SU-DHL-6 (cell line): ENCODE data around the gene LENEP.

Source experiments
- CTCF ChIP-seq: fragments of 200-600 bp; sonication (generic); IDR thresholded peaks from one replicate; pipeline ENCODE4 v1.5.1; 2017; ENCODE audit warnings: antibody characterized with exemption, mild to moderate bottlenecking, low read length, moderate library complexity; ENCODE audit not compliant: insufficient read depth, poor library complexity, severe bottlenecking
- EZH2phosphoT487 ChIP-seq: fragments of 200-600 bp; sonication (generic), shearing (Covaris generic); conservative IDR thresholded peaks from 2 replicates; pipeline ENCODE4 v1.6.1; 2018; ENCODE audit warnings: mild to moderate bottlenecking, antibody characterized with exemption, low read length, moderate library complexity, mixed read lengths

- TF ChIP-seq CTCF, result peak; percentile 16
- no peak for TF ChIP-seq EZH2phosphoT487
Observed at GRCh38 chr1:154983776-154984466, 9.5 kb upstream of the LENEP start.
